NCI-H1694 (cell line): ENCODE results near the gene STRIP1.
"Not testable (repeated sequence)": the region's sequence is repeated elsewhere in the genome, so short reads cannot be mapped to it uniquely, and the experiment has no call there.

ENCODE experiments used
- DNase-seq: peaks from one replicate; lab custom pipeline; 2025; lab: John Stamatoyannopoulos, UW

The STRIP1 gene

DNA sequence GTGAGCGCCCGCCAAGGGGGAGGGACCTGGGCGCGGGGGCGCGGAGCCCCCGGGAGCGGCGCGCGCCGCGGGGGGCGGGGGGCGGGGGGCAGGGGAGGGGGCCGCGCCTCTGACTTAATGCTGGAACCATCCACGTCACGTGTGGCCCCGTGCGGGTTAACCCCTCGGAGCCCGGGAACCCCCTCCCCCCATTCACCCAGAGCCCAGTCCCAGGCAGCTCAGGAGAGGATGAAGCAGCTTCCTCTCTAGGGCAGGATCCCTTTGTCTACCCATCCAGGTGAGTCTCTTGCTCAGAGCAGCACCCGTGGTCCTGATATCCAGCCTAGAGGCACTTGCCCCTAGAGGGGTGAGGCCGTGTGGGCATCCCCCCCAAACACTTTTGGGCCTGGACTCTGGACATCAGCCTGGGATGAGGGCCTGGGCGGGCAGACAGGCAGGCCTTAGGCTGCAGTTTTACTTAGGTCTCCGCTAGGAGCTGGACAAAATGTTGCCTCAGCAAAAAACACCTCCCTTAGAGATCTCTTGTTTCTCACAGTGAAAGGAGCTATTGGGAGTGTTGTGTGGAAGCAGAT is 36.3 kb downstream of the STRIP1 start, which contains the start of gene ALX3:
Gene ALX3 (minus strand): TSS at position 2 of the 572 bp plus-strand sequence. CDS start 60 bp downstream, outside the sequence.
- no peak for DNase-seq

DNA sequence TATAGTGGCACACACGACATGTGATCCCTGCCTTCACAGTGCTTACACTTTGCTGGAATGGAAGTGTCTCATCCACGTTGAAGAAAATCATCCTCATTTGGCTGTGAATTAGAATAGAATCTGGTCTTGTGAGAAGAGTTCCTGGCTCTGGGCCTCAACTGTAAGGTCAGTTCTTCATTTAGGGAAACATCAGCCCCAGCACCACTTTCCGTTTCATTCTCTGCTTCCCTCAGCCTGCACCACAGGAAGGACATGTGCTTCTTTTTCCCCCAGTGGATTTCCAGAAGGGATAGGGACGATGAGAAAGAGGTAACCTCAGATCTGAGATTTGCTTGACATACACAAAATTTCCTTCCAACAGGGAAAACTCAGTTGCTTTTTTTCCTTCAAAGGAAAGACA is 39.7 kb downstream of the STRIP1 start:
- DNase-seq, result no peak

GRCh38 chr1:110076789-110077500 is 42.5 kb downstream of the STRIP1 start:
- DNase-seq, result no peak

- DNase-seq, result not testable (repeated sequence)
These were observed 45.6 kb downstream of the STRIP1 start for GRCh38 chr1:110079995-110080394.

DNA sequence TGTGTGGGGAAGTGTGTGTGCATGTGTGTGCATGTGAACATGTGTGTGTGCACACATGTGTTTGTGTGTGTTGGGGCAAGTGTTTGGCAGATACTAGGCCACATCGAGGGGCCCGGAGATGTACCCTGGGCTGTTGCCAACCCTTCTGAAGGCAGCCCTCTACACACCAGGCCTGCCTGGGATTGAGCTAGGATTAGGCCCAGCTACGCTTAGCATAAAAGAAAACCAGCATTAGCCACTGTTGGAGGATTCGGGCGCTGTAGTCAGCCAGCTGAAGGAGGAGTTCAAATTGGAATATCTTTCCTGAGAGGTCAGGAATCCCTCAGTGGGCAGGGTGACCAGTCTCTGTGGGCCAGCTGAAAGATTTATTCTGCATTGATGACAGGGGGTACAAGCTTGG is 46.6 kb downstream of the STRIP1 start:
- DNase-seq, result no peak

GRCh38 chr1:110082477-110082876 is 48.1 kb downstream of the STRIP1 start:
- no peak for DNase-seq

- no peak for DNase-seq
These were observed 48.8 kb downstream of the STRIP1 start for GRCh38 chr1:110083061-110083865.

- no peak for DNase-seq
These were observed 49.4 kb downstream of the STRIP1 start for GRCh38 chr1:110083866-110084226.

DNA sequence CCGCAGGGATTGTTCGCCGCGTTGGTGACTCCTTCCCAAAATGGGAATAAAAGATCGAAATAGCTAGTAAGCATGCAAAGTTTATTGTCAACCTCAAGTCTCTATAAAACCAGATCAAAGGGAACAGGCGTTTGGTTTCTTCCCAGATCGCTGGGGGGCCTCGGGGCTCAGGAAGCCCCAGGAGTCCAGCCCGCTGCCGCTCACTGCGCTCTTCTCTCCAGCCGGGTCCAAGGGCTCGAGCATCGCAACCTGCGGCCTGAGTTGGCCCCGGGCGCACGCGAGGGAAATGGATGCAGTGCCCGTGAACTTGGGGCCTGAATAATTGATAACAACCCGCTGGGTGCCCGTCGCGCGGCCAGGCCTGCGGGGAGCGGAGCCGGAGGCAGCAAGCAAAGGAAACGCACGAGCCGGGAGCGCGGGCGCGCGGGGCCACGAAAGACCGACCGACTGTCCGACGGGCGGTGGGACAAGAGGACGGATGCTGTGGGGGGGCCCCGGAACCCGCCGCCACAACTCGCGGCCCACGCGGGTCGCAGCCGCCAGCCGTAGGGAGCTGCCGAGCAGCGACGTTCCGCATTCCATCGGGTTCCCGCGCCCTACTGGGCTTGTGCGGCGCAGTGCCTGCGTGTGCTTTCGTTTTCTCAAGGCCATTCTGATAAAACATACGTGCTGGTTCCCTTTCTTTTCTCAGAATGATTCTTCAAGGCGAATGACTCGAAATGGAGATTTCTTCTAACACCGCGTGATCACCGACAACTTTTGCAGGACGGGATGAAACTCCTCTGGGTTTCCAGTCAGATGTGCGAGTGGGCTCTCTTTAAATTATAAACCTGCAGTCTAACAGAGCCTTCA is 50.0 kb downstream of the STRIP1 start:
- no peak for DNase-seq

GRCh38 chr1:110085671-110086070 is 51.2 kb downstream of the STRIP1 start:
- no peak for DNase-seq

- no peak for DNase-seq
These were observed 52.5 kb downstream of the STRIP1 start for GRCh38 chr1:110086961-110087360.

DNA sequence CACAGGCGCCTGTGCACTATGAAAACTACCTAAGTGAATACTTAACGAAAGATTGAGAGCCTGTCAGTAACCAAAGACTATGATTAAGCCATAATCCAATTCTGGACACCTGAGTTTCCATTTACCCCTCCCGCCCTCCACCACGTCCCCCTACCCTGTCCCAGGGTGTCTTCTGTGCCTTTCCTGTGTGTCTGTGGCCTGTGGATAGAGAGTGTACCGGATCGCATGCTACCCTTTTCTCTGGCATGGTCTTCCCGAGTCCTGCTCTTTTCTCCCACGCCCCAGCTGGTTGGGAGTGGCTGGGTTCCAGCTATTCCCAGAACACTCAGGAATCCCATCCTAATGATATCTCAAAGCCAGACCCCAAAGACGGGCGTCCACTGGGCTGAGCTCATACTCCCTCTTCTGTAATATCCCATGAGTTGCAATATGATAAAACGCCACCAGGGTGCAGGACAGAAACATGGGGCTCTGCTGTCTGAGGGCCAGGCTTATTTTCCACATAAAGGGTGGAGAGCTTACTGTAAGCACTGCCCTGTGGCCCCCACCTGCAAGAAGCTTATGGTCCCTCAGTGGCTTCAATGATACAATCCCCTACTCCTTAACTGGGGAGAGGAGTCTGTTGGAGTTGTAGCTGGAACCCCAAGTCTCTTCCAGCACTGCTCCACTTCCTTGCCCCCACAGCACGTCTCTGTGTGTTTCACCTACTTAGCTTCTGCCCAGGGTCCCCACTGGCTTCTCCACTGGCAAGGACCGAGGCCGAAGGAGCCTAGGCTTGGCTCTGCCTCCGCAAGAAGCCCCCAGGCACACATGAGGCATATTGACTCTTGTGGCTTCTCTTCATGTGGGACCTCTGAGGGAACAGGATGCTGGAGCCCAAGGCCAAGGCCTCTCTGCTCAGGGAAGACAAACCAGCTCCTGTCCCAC is 53.7 kb downstream of the STRIP1 start:
- DNase-seq, result peak; percentile 72

- DNase-seq, result no peak
These were observed 54.4 kb downstream of the STRIP1 start for GRCh38 chr1:110088739-110089316.

DNA sequence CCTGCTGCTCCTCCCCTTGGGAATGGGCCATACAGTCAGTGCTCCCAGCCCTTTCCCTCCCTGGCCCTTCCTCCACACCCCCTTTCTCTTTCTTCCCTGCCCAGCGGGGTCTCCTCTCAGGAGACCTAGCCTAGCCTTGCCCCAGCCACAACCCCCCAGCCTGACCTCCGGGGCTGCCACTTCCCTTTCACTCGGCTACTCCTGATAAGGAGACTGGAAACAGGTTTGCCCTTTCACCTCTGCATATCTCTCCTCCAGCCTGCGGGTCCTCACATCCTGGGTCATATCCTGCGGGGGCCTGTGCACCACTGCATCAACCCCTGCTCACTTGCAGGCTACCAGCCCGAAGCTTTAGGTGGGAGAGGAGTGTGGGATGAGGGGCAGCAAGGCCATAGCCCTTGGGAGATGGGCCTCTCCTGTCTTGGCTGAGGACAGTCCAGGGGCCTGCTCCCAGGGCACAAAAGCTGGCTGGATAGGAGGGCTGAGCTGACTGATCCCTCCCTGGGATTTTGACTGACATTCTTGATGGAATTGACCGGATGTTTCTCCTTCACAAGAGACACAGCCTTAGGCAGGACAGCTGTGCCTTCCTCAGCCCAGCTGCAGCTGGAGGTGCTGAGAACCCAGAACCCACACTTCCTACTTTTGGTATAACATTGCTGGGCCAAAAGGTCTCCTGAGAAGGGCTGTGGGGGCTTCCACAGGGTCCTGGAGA is 55.3 kb downstream of the STRIP1 start:
- no peak for DNase-seq

GRCh38 chr1:110091381-110091780 is 57.0 kb downstream of the STRIP1 start:
- no peak for DNase-seq

GRCh38 chr1:110091791-110092190 is 57.4 kb downstream of the STRIP1 start:
- no peak for DNase-seq

DNA sequence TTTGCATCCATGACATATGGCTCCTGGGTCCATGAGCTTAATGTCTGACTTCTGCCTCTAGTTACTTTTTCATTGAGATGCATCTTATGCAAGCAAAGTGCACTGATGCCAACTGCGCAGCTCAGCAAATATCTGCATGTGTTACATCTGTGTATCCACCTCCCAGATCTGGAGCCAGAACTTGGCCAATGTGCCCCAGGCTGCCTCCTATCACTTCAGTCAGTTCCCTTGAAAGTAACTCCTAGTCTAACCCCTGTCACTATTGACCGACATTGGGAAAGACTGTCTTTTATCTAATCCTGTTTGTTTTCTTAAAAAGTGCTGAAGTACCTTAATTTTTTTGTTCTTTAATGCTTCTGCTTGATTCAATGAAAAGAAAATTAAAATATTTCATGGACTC is 58.6 kb downstream of the STRIP1 start:
- DNase-seq, result no peak

DNA sequence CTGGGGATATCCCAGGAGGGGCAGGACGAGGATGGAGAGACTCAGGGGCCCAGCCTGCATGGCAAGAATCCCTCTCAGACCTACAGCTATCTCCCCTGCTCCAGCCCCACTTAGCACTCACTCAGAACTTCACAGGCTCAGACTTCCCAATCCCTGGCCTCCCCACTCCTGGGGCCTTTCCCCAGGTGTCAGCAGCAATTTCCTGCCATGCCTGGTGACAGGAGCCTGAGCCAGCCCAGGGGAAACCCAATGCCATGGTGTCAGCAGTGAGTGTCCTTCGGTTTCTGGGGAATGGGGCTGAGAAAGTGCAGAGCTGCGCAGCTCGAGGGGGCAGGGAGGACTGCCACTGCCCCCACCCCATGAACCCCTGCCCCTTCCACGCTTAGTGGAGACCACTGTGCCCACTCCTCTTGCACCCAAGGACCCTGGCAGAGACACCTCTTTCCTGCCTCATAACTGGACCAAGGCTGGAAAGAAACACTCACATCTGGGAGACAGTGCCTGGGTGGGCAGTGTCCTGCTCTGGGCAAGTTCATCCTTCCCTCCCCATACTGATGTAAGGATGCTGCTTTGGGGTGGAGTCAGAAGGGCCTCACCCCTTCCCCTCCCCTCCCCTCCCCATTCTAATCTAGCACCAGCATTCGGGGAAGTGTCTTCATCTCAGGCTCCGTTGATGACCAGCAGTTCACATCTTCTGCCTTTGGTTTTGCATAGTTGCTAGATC is 60.7 kb downstream of the STRIP1 start:
- DNase-seq, result no peak

DNA sequence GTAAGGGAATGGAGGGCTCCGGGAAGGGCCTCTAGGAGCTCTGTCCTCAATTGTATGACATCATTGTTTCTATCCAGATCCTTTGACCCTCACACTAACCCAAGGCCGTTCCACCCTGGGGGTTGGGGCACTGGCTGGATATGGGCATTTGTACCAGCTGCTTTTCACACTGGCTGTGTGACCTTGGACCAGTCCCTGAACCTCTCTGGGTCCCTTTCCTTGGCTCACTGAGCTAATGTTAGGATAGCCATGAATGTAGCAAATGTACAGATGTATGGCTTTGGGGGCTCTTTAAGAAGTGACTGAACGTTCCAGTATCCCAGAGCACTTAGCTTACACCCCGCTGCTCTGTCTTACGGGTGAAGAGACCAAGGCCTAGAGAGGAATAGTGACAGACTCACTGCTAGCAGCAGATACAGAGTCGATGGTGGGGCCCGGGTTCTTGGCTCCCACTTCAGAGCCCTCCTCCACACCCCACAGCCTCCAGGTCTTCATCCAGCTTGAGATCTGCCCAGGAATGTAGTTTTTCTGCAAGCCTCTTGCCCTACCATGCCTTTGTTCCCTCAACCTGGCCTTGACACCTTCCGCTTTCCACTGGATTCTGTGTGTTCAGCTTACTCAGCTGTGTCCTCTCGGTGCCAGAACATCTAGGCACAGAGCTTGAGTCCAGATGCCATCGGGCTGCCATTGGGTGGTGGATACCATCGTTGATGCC is 63.2 kb downstream of the STRIP1 start:
- no peak for DNase-seq
